RWPE1 (cell line): ENCODE results near the gene ARFIP1.

ENCODE experiments used
- CTCF ChIA-PET: fragments of 350-600 bp; sonication (Branson Sonifier 250); formaldehyde crosslinking; extraction: SDS; loops from one replicate; lab custom pipeline; 2021; lab: Yijun Ruan, JAX
- POLR2A ChIA-PET: fragments of 400-600 bp; formaldehyde crosslinking; extraction: SDS; loops from one replicate; lab custom pipeline; 2020; ENCODE audit warnings: antibody characterized with exemption; ENCODE audit not compliant: low non-redundant PET; lab: Yijun Ruan, JAX
- DNase-seq: peaks from one replicate; pipeline ENCODE4 v3.0.0; 2012; ENCODE audit warnings: low spot score
- H3K27ac ChIP-seq: fragments of 450-650 bp; 2 replicates; pipeline ENCODE4 v1.5.1; 2017
- TF ChIP-seq, protein P1 (sequence below): fragments of 450-650 bp; conservative IDR thresholded peaks from 2 replicates; pipeline ENCODE4 v1.5.1; 2017; ENCODE audit warnings: low read depth, mild to moderate bottlenecking

The ARFIP1 gene

DNA sequence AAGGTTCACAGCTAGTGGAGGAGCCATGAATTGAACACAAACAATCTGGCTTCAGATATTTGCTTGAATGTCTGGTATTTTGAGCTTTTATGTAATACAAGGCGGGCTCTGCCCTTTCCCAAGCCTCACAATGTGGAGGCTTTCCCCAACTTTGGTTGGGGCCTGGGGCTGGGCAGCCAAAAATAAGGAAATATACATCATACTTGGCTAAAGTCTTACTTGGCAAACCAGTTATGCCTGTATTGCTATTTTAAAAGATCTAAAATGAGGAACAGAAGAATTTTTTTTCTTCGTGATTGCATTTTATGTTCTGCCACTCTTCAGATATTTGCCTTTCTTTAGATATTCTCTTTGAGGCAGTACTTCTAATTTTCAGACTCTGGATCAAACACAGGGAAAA is 26.1 kb downstream of the ARFIP1 start:
- TF ChIP-seq, protein P1, sequence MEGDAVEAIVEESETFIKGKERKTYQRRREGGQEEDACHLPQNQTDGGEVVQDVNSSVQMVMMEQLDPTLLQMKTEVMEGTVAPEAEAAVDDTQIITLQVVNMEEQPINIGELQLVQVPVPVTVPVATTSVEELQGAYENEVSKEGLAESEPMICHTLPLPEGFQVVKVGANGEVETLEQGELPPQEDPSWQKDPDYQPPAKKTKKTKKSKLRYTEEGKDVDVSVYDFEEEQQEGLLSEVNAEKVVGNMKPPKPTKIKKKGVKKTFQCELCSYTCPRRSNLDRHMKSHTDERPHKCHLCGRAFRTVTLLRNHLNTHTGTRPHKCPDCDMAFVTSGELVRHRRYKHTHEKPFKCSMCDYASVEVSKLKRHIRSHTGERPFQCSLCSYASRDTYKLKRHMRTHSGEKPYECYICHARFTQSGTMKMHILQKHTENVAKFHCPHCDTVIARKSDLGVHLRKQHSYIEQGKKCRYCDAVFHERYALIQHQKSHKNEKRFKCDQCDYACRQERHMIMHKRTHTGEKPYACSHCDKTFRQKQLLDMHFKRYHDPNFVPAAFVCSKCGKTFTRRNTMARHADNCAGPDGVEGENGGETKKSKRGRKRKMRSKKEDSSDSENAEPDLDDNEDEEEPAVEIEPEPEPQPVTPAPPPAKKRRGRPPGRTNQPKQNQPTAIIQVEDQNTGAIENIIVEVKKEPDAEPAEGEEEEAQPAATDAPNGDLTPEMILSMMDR: no peak
- POLR2A ChIA-PET: no interaction called here
- DNase-seq: no peak
- no peak overlapping the region for H3K27ac ChIP-seq
- CTCF ChIA-PET: no interaction called here

DNA sequence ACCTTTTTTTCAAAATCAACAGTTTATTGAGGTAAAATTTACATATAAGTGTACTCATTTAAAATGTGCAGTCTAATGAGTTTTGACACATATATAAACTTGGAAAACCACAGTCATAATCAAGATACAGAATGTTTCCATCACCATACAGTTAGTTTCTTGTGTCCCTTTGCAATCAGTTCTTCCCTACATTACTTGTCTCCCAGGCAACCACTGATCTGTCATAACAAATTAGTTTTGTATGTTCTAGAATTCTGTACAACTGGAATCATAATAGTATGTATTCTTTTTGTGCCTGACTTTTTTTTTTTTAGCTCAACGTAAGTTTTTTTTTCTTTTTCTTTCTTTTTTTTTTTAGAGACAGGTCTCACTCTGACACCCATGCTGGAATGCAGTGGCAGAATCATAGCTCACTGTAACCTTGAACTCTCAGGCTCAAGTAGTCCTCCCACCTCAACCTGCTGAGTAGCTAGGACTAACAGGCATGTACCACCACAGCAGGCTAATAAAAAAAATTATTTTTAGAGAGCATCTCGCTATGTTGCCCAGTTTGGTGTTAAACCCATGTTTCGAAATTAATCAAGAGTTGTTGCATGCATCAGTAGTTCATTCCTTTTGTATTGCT is 26.9 kb downstream of the ARFIP1 start:
- no peak for DNase-seq
- no peak overlapping the region for H3K27ac ChIP-seq
- POLR2A ChIA-PET: no interaction called here
- TF ChIP-seq, protein P1: no peak
- CTCF ChIA-PET: interaction anchor here (0.6 kb wide), 2 partner anchors 35 to 54 kb away, joined by 3 read pairs; no protein-coding TSS in a partner anchor

DNA sequence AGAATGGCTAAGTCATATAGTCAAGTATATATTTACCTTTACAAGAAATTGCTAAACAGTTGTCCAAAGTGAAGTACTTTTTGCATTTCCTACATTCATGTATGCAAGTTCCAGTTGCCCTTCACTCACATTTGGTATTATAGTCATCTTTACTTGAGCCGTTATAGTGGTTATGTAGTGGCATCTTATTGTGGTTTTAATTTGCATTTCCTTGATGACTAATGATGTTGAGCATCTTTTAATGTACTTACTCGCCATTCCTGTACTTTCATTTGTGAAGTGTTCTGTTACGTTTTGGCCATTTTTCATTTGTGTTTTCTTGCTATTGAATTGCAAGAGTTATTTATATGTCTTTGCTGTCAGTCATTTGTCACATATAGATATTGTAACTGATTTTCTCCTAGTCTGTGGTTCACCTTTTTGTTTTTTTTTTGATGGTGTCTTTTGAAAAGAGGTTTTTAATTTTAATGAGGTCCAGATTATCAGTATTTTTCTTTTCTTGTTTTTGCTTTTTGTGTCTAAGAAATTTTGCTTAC is 27.6 kb downstream of the ARFIP1 start:
- no peak overlapping the region for H3K27ac ChIP-seq
- no peak for DNase-seq
- POLR2A ChIA-PET: interaction anchor here (0.6 kb wide), 1 partner anchor 36 kb away, joined by 3 read pairs; no protein-coding TSS in a partner anchor
- CTCF ChIA-PET: interaction anchor here (0.6 kb wide), 1 partner anchor 35 kb away, joined by 3 read pairs; no protein-coding TSS in a partner anchor
- TF ChIP-seq, protein P1: no peak

DNA sequence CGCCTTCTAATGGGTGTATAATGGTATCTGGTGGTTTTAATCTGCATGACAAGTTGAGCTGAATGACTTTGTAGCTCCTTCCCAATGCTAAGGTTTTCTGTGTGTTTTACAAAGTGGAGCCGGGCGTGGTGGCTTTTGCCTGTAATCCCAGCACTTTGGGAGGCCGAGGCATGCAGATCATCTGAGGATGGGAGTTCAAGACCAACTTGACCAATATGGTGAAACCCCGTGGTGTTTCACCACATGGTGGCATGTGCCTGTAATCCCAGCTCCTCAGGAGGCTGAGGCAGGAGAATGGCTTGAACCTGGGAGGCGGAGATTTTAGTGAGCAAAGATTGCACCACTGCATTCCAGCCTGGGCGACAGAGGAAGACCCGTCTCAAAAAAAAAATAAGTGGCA is 28.9 kb downstream of the ARFIP1 start:
- POLR2A ChIA-PET: no interaction called here
- no peak overlapping the region for H3K27ac ChIP-seq
- TF ChIP-seq, protein P1: no peak
- DNase-seq: no peak
- CTCF ChIA-PET: no interaction called here

DNA sequence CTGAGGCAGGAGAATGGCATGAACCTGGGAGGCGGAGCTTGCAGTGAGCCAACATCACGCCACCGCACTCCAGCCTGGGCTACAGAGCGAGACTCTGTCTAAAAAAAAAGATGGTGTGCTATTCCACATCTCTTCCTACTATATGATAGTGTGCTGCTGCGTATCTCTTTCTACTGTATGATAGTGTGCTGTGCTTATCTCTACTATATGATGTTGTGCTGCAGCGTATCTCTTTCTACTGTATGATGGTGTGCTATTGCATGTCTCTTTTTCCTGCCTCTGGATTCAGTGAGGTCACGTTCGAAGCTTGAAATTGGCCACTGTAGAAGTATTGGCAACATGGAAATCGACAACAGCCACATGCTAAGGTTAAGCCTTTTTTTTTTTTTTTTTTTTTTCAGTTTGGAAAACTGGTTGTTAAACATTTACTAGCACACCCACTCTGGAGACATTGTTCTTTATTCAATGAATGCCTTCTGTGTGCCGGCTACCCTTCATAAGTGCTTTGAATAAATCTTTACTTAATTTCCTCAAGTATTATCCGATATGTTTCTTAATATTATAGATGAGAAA is 31.0 kb downstream of the ARFIP1 start:
- ChIA-PET POLR2A (no interaction called here), CTCF (interaction anchor here (0.6 to 0.7 kb wide), 2 partner anchors 9 to 475 kb away, joined by 4 to 7 read pairs; no protein-coding TSS in a partner anchor)
- TF ChIP-seq, protein P1: no peak

DNA sequence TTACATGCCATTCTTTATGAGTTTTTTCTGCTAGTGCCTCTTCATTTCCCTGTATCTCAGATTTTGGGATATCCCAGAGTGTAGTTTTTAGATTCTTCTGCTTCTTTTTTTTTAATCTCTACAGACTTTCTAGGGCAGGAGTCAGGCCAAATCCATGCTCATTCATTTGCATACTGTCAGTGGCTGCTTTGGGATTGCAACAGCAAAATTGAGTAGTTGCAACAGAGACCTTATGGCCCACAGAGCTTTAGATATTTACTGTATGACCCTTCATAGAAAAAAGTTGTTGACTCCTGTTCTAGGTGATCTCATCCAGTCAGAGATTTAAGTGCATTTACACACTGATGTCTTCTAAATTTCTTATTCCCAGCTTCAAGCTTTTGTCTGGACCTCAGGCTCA is 35.3 kb downstream of the ARFIP1 start:
- no peak overlapping the region for H3K27ac ChIP-seq
- no peak for DNase-seq
- POLR2A ChIA-PET: interaction anchor here (0.7 kb wide), 1 partner anchor 96 kb away, joined by 6 read pairs; no protein-coding TSS in a partner anchor
- TF ChIP-seq, protein P1: no peak
- CTCF ChIA-PET: no interaction called here

More for the DNA sequence above, 31.0 kb downstream of the ARFIP1 start:
- DNase-seq: no peak
- H3K27ac ChIP-seq: no peak overlapping the region
